ENCODE results near the gene SYNE3. TPM values are rescaled to one million over a fixed set of nuclear protein-coding genes. Genes with fewer than 3 reads are reported as not detected.

SYNE3 gene
- total and polyA plus RNA-seq, 4 donors, result 2.0 to 12.2 (median 5.4) TPM

DNA sequence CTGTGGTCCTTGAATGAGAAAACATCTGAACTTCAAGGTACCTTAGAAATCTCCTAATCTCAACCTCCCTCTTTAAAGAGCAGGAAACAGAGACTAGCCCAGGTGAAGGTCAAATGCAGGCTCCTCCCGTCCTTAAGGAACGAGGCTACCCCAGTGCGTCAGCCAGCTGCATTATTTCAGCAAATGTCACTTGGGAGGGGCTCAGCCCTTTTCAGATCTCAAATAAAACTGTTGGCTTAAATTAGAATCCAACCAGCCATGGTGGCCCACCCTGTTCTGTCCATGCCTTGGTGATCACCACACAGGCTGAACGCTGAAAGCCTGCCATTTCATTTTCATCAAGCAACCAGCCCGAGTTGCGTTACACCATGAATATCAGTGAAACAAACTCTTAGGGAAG, 7.0 kb downstream of the SYNE3 start:
- DNase-seq (ENCODE audit: low read depth in 4 of 6, low spot score in 6 of 6), result no peak
- 89% methylated on average over 3 of the region's 6 CpGs for WGBS (ENCODE audit: insufficient coverage)
- peaks cover 16% of the 10 kb centered on the region for H3K4me1 ChIP-seq (ENCODE audit: control insufficient read depth, insufficient read depth, low read length)

DNA sequence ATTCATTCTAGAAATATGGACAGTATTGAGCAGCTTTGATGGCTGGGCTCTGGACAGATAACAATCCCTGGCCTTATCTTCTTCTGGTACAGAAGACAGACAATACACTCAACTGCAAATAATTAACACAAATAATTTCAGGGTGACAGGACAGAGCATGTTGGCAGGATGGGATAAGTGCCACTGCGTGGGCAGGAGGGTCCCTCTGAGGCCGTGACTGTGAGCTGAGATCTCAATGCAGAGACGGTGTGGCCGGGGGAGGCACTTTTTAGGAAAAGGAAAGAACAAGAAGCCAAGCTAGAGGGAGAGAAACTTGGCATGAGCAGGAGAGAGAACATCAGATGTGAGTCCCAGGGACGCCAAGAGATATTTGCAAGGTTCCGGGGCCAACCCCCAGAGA, 8.1 kb downstream of the SYNE3 start:
- 77% methylated on average over 6 of the region's 6 CpGs for WGBS (ENCODE audit: insufficient coverage)

More for the DNA sequence above, 7.0 kb downstream of the SYNE3 start:
- Histone ChIP-seq H3K27ac (ENCODE audit: low read depth, low read length) (no peak overlapping the region), H3K4me3 (ENCODE audit: low read depth, low read length) (no peak overlapping the region), H3K36me3 (ENCODE audit: control insufficient read depth, insufficient read depth, low read length) (no peaks in the 10 kb centered on the region), H3K27me3 (ENCODE audit: control insufficient read depth, insufficient read depth, low read length) (no peaks in the 10 kb centered on the region), H3K9me3 (ENCODE audit: control insufficient read depth, insufficient read depth, low read length) (no peaks in the 10 kb centered on the region)

GRCh38 chr14:95507701-95508103, 8.7 kb downstream of the SYNE3 start:
- no peaks in the 10 kb centered on the region for H3K27me3 ChIP-seq (ENCODE audit: control insufficient read depth, insufficient read depth, low read length)
- DNase-seq (ENCODE audit: low read depth in 4 of 6, low spot score in 6 of 6), result peak in 1 of 6 donors; percentile 31
- no peak overlapping the region for H3K4me3 ChIP-seq (ENCODE audit: low read depth, low read length)
- no peaks in the 10 kb centered on the region for H3K36me3 ChIP-seq (ENCODE audit: control insufficient read depth, insufficient read depth, low read length)
- H3K27ac ChIP-seq (ENCODE audit: low read depth, low read length), result no peak overlapping the region
- 70% methylated on average over 2 of the region's 3 CpGs for WGBS (ENCODE audit: insufficient coverage)
- H3K9me3 ChIP-seq (ENCODE audit: control insufficient read depth, insufficient read depth, low read length), result no peaks in the 10 kb centered on the region
- peaks cover 10% of the 10 kb centered on the region for H3K4me1 ChIP-seq (ENCODE audit: control insufficient read depth, insufficient read depth, low read length)

More for the DNA sequence above, 8.1 kb downstream of the SYNE3 start:
- Histone ChIP-seq H3K36me3 (ENCODE audit: control insufficient read depth, insufficient read depth, low read length) (no peaks in the 10 kb centered on the region), H3K9me3 (ENCODE audit: control insufficient read depth, insufficient read depth, low read length) (no peaks in the 10 kb centered on the region), H3K4me3 (ENCODE audit: low read depth, low read length) (no peak overlapping the region), H3K27me3 (ENCODE audit: control insufficient read depth, insufficient read depth, low read length) (no peaks in the 10 kb centered on the region), H3K4me1 (ENCODE audit: control insufficient read depth, insufficient read depth, low read length) (peaks cover 10% of the 10 kb centered on the region), H3K27ac (ENCODE audit: low read depth, low read length) (no peak overlapping the region)
- DNase-seq (ENCODE audit: low read depth in 4 of 6, low spot score in 6 of 6), result no peak

DNA sequence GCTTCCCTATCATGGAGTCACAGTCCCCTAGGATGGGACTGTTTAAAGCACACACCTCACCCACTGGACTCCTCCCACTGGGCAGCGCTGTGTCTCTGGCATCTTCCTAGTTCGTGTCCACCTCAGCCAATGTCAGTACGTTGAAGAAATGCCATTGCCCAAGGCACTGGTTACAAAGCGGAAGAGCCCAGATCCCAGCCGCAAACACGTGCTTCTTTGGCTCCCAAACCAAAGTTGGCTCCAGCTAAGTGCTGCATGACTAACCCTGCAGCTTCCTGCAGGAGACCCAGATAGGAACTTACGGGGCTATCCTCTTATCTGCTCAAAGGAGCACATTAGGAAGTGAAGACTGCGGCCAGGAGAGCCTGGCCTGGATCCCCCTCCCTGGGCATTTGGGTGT, 9.3 kb downstream of the SYNE3 start:
- no peaks in the 10 kb centered on the region for H3K27me3 ChIP-seq (ENCODE audit: control insufficient read depth, insufficient read depth, low read length)
- H3K9me3 ChIP-seq (ENCODE audit: control insufficient read depth, insufficient read depth, low read length), result no peaks in the 10 kb centered on the region
- H3K4me1 ChIP-seq (ENCODE audit: control insufficient read depth, insufficient read depth, low read length), result peaks cover 13% of the 10 kb centered on the region
- WGBS (ENCODE audit: insufficient coverage), result 78% methylated on average over 7 of the region's 8 CpGs
- no peak overlapping the region for H3K4me3 ChIP-seq (ENCODE audit: low read depth, low read length)
- DNase-seq (ENCODE audit: low read depth in 4 of 6, low spot score in 6 of 6), result peak in 1 of 6 donors; percentile 43
- H3K27ac ChIP-seq (ENCODE audit: low read depth, low read length), result no peak overlapping the region
- H3K36me3 ChIP-seq (ENCODE audit: control insufficient read depth, insufficient read depth, low read length), result no peaks in the 10 kb centered on the region

- Histone ChIP-seq H3K27me3 (ENCODE audit: control insufficient read depth, insufficient read depth, low read length) (no peaks in the 10 kb centered on the region), H3K27ac (ENCODE audit: low read depth, low read length) (no peak overlapping the region), H3K4me3 (ENCODE audit: low read depth, low read length) (no peak overlapping the region), H3K36me3 (ENCODE audit: control insufficient read depth, insufficient read depth, low read length) (peaks cover 3% of the 10 kb centered on the region), H3K4me1 (ENCODE audit: control insufficient read depth, insufficient read depth, low read length) (peaks cover 30% of the 10 kb centered on the region), H3K9me3 (ENCODE audit: control insufficient read depth, insufficient read depth, low read length) (no peaks in the 10 kb centered on the region)
- DNase-seq (ENCODE audit: low read depth in 4 of 6, low spot score in 6 of 6), result no peak
- 93% methylated on average over 16 of the region's 17 CpGs for WGBS (ENCODE audit: insufficient coverage)
Measured at GRCh38 chr14:95505030-95505589, 11.3 kb downstream of the SYNE3 start.

GRCh38 chr14:95504135-95505029, 12.1 kb downstream of the SYNE3 start:
- Histone ChIP-seq H3K27ac (ENCODE audit: low read depth, low read length) (no peak overlapping the region), H3K4me1 (ENCODE audit: control insufficient read depth, insufficient read depth, low read length) (peaks cover 36% of the 10 kb centered on the region)

DNA sequence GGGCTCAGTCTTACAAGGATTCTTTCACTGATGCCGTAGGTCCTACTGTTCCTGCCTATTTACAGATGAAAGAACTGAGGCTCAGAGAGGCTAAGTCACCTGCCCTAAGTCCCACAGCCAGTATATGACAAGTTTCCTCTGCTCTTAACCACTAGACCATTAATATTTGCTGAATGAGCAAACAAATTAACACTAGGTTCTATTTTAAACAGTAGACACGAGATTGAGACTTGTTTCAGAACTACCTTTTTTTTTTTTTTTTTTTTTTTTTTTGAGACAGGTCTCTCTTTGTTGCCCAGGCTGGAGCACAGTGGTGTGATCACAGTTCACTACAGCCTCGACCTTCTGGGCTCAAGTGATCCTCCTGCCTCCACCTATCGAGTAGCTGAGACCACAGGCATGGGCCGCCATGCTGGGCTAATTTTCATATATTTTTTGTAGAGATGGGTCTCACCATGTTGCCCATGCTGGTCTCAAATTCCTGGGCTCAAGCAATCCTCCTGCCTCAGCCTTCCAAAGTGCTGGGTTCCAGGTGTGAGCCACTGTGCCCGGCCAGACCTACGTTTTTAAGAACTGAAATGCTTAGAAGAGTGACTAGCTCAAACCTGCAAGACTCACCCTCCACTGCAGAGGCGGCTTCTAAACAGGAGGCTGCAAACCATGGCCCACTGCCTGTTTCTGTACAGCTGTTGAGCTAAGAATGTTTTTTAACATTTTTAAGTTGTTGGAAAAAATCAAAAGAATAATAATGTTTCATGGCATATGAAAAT, 12.9 kb downstream of the SYNE3 start:
- no peaks in the 10 kb centered on the region for H3K9me3 ChIP-seq (ENCODE audit: control insufficient read depth, insufficient read depth, low read length)

More at GRCh38 chr14:95504135-95505029, 12.1 kb downstream of the SYNE3 start:
- Histone ChIP-seq H3K4me3 (ENCODE audit: low read depth, low read length) (no peak overlapping the region), H3K9me3 (ENCODE audit: control insufficient read depth, insufficient read depth, low read length) (no peaks in the 10 kb centered on the region), H3K27me3 (ENCODE audit: control insufficient read depth, insufficient read depth, low read length) (no peaks in the 10 kb centered on the region), H3K36me3 (ENCODE audit: control insufficient read depth, insufficient read depth, low read length) (peaks cover 3% of the 10 kb centered on the region)
- 57% methylated on average over 4 of the region's 6 CpGs for WGBS (ENCODE audit: insufficient coverage)
- no peak for DNase-seq (ENCODE audit: low read depth in 4 of 6, low spot score in 6 of 6)

DNA sequence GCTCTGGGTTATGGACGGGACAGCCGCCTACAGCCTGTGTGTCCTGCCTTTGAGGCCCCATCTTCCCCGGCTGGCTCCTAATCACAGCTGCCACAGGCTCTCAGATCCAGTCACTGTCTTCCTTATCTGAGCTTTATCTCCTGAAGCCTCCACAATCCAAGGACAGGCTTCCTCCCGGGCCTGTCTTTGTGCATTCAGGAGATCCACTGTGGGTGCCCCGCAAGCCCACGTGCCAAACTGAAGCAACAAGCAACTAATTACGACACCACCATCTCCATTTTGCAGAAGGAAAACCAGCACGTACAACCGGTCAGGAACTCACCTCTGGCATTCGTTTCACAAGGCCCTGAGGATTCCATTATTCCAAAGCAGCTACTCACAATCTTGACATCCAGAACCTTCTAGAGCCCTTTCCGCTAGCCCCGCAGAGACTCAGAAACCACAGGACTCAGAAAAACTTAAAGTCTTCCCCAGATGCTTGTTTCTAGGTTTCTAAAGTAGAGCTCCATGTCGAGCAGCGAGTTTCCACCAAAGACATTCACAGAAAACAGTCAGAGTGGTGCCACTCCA, 14.0 kb downstream of the SYNE3 start:
- H3K9me3 ChIP-seq (ENCODE audit: control insufficient read depth, insufficient read depth, low read length), result no peaks in the 10 kb centered on the region
- no peaks in the 10 kb centered on the region for H3K27me3 ChIP-seq (ENCODE audit: control insufficient read depth, insufficient read depth, low read length)
- H3K4me3 ChIP-seq (ENCODE audit: low read depth, low read length), result no peak overlapping the region
- WGBS (ENCODE audit: insufficient coverage), result 89% methylated on average over 14 of the region's 14 CpGs
- no peak overlapping the region for H3K27ac ChIP-seq (ENCODE audit: low read depth, low read length)
- DNase-seq (ENCODE audit: low read depth in 4 of 6, low spot score in 6 of 6), result no peak
- peaks cover 3% of the 10 kb centered on the region for H3K36me3 ChIP-seq (ENCODE audit: control insufficient read depth, insufficient read depth, low read length)
- H3K4me1 ChIP-seq (ENCODE audit: control insufficient read depth, insufficient read depth, low read length), result peaks cover 50% of the 10 kb centered on the region

More for the DNA sequence above, 12.9 kb downstream of the SYNE3 start:
- DNase-seq (ENCODE audit: low read depth in 4 of 6, low spot score in 6 of 6), result no peak
- no peak overlapping the region for H3K27ac ChIP-seq (ENCODE audit: low read depth, low read length)
- peaks cover 3% of the 10 kb centered on the region for H3K36me3 ChIP-seq (ENCODE audit: control insufficient read depth, insufficient read depth, low read length)
- no peak overlapping the region for H3K4me3 ChIP-seq (ENCODE audit: low read depth, low read length)
- H3K27me3 ChIP-seq (ENCODE audit: control insufficient read depth, insufficient read depth, low read length), result no peaks in the 10 kb centered on the region
- WGBS (ENCODE audit: insufficient coverage), result 93% methylated on average over 7 of the region's 8 CpGs
- peaks cover 44% of the 10 kb centered on the region for H3K4me1 ChIP-seq (ENCODE audit: control insufficient read depth, insufficient read depth, low read length)

- Histone ChIP-seq H3K36me3 (ENCODE audit: control insufficient read depth, insufficient read depth, low read length) (peaks cover 3% of the 10 kb centered on the region), H3K4me3 (ENCODE audit: low read depth, low read length) (no peak overlapping the region), H3K9me3 (ENCODE audit: control insufficient read depth, insufficient read depth, low read length) (no peaks in the 10 kb centered on the region), H3K4me1 (ENCODE audit: control insufficient read depth, insufficient read depth, low read length) (peaks cover 58% of the 10 kb centered on the region), H3K27me3 (ENCODE audit: control insufficient read depth, insufficient read depth, low read length) (no peaks in the 10 kb centered on the region), H3K27ac (ENCODE audit: low read depth, low read length) (peak overlapping the region; percentile 73)
- peak in 1 of 6 donors; percentile 21 for DNase-seq (ENCODE audit: low read depth in 4 of 6, low spot score in 6 of 6)
- WGBS (ENCODE audit: insufficient coverage), result 46% methylated on average over 10 of the region's 14 CpGs
Measured at GRCh38 chr14:95500772-95501401, 15.6 kb downstream of the SYNE3 start.

Measured in spinal cord (tissue), 10 donors.